Lung (tissue), 12 donors: ENCODE results near the gene MTARC1. TPM values are rescaled to one million over a fixed set of nuclear protein-coding genes. Genes with fewer than 3 reads are reported as not detected.

Experiments used
- ATAC-seq: fragments of 200-7000 bp; cut with Tn5 transposase; one replicate; pipeline ENCODE4 v1.9.1; 2020; ENCODE audit warnings: moderate number of reproducible peaks; ENCODE audit not compliant: insufficient read depth, low FRiP score
- DNase-seq, 3 donors: peaks; one replicate each; pipeline ENCODE4 v3.0.0-alpha.2; 2013 to 2017
- H3K27ac ChIP-seq, 2 donors: one replicate each; pipeline ENCODE4 v1.5.1; 2013; ENCODE audit warnings: mild to moderate bottlenecking in 2 of 2, moderate library complexity in 2 of 2, control low read depth in 1 of 2, inconsistent platforms in 1 of 2, low read depth in 1 of 2, low read length in 1 of 2
- H3K27me3 ChIP-seq, 3 donors: one replicate each; pipeline ENCODE4 v1.5.1; 2013; ENCODE audit warnings: low read length in 2 of 3; ENCODE audit not compliant: control insufficient read depth in 3 of 3, insufficient read depth in 3 of 3
- H3K36me3 ChIP-seq, 4 donors: one replicate each; pipeline ENCODE4 v1.5.1; 2013; ENCODE audit warnings: low read length in 4 of 4, mild to moderate bottlenecking in 1 of 4, moderate library complexity in 1 of 4; ENCODE audit not compliant: control insufficient read depth in 4 of 4, insufficient read depth in 4 of 4
- H3K4me1 ChIP-seq, 5 donors: one replicate each; pipeline ENCODE4 v1.5.1; 2013; ENCODE audit warnings: low read length in 5 of 5, mild to moderate bottlenecking in 2 of 5, moderate library complexity in 1 of 5; ENCODE audit not compliant: control insufficient read depth in 5 of 5, insufficient read depth in 5 of 5
- H3K4me3 ChIP-seq: one replicate; pipeline ENCODE4 v1.5.1; 2013; ENCODE audit warnings: mild to moderate bottlenecking, control low read depth, moderate library complexity
- H3K9ac ChIP-seq, 2 donors: one replicate each; pipeline ENCODE4 v1.5.1; 2013; ENCODE audit warnings: low read length in 2 of 2, control low read depth in 1 of 2; ENCODE audit not compliant: insufficient read depth in 1 of 2
- H3K9me3 ChIP-seq, 4 donors: one replicate each; pipeline ENCODE4 v1.5.1; 2013; ENCODE audit warnings: low read length in 3 of 4, mild to moderate bottlenecking in 1 of 4, moderate library complexity in 1 of 4; ENCODE audit not compliant: control insufficient read depth in 4 of 4, insufficient read depth in 3 of 4
- CTCF ChIP-seq: IDR thresholded peaks from 2 replicates; pipeline ENCODE4 v1.5.1; 2012; ENCODE audit warnings: mild to moderate bottlenecking; ENCODE audit errors: control extremely low read depth, extremely low read depth
- WGBS, 2 donors: extraction: QIAGEN DNeasy Blood & Tissue Kit; methylation state at CpG; one replicate each; pipeline ENCODE4 v1.1.7; 2013; 5-methylcytosine and 5-hydroxymethylcytosine counted together
- polyA plus RNA-seq, 2 donors: library from polyadenylated mRNA; stranded (reverse); fragments of 200-250 nt; gene quantifications; one replicate each; pipeline ENCODE4 v1.2.1, GENCODE V29; 2013
- total RNA-seq, 2 donors: library from RNA; depleted of rRNA in 1 of 2; stranded (reverse); fragments of >200 nt in 1 of 2; gene quantifications; one replicate each; pipeline ENCODE4 v1.2.1, GENCODE V29; 2014 to 2021
- donor health status: control.
- donor health status: control.
- donor health status: Bipolar disorder and iron deficiency.
- donor health status: healthy.
- donor health status: DM: yes; HTN: yes; CAD: no.

MTARC1 gene
- total and polyA plus RNA-seq, 4 donors, result 10.1 to 22.3 (median 15.7) TPM

- ATAC-seq (no peak), DNase-seq (no peak)
- no peaks in the 10 kb centered on the region for H3K27me3 ChIP-seq
- H3K9me3 ChIP-seq, result no peaks in the 10 kb centered on the region
- TF ChIP-seq CTCF, result no peak
- no peak overlapping the region for H3K27ac ChIP-seq
- no peak overlapping the region for H3K9ac ChIP-seq
- peaks cover 0 to 22% (median 4%) of the 10 kb centered on the region in 5 donors for H3K4me1 ChIP-seq
- 71 to 95% methylated on average over 7 of the region's 7 CpGs for WGBS, 2 donors
- peaks cover 0 to 29% (median 21%) of the 10 kb centered on the region in 4 donors for H3K36me3 ChIP-seq
- no peak overlapping the region for H3K4me3 ChIP-seq
Observed at GRCh38 chr1:220761688-220762427, 24.9 kb upstream of the MTARC1 start.

- H3K27ac ChIP-seq, result no peak overlapping the region
- no peak for TF ChIP-seq CTCF
- peaks cover 0 to 48% (median 4%) of the 10 kb centered on the region in 5 donors for H3K4me1 ChIP-seq
- ATAC-seq (no peak), DNase-seq (no peak)
- 93% methylated on average over 3 of the region's 3 CpGs for WGBS, 2 donors
- H3K4me3 ChIP-seq, result no peak overlapping the region
- H3K9ac ChIP-seq, result no peak overlapping the region
- no peaks in the 10 kb centered on the region for H3K9me3 ChIP-seq
- no peaks in the 10 kb centered on the region for H3K27me3 ChIP-seq
- H3K36me3 ChIP-seq, result peaks cover 0 to 30% (median 22%) of the 10 kb centered on the region in 4 donors
Observed at GRCh38 chr1:220764757-220765156, 22.0 kb upstream of the MTARC1 start.

GRCh38 chr1:220767312-220768125 is 19.2 kb upstream of the MTARC1 start:
- H3K27ac ChIP-seq, result peak overlapping the region; percentile 43 to 67
- H3K9me3 ChIP-seq, result no peaks in the 10 kb centered on the region
- no peaks in the 10 kb centered on the region for H3K27me3 ChIP-seq
- H3K36me3 ChIP-seq, result peaks cover 2 to 33% (median 28%) of the 10 kb centered on the region in 4 donors
- no peak overlapping the region for H3K9ac ChIP-seq
- DNase-seq (peak; percentile 88 to 99 (median 98)), ATAC-seq (peak; percentile 20)
- H3K4me1 ChIP-seq, result peaks cover 0 to 48% (median 4%) of the 10 kb centered on the region in 5 donors
- no peak for TF ChIP-seq CTCF
- no peak overlapping the region for H3K4me3 ChIP-seq
- 30 to 32% methylated on average over 8 of the region's 8 CpGs for WGBS, 2 donors
